Testis (tissue), 2 donors: ENCODE data around the gene ICA1L.

Experiments used
- CTCF ChIP-seq, 3 experiments: fragments of 450-650 bp in 2 of 3; fragments of 200-600 bp in 1 of 3; sonication (generic) in 1 of 3; IDR thresholded peaks; one replicate each; pipeline ENCODE4 v1.5.1; 2016 to 2019; ENCODE audit warnings: antibody characterized with exemption in 3 of 3, mild to moderate bottlenecking in 2 of 3, moderate library complexity in 1 of 3
- POLR2A ChIP-seq: fragments of 450-650 bp; IDR thresholded peaks from one replicate; pipeline ENCODE4 v1.6.1; 2017; ENCODE audit warnings: antibody characterized with exemption, mild to moderate bottlenecking, moderate library complexity

- TF ChIP-seq POLR2A, result no peak
- TF ChIP-seq CTCF (IDR thresholded peaks at IDR 0.05), result no peak
Measured at GRCh38 chr2:202771336-202771735, 100.2 kb downstream of the ICA1L start.
